HEK293 (cell line): ENCODE results near the gene FTO.

Source experiments
- CTCF ChIA-PET: fragments of 350-600 bp; formaldehyde crosslinking; extraction: SDS; loops from one replicate; lab custom pipeline; 2021; ENCODE audit warnings: antibody characterized with exemption; lab: Yijun Ruan, JAX
- POLR2A ChIA-PET: fragments of 300-600 bp; formaldehyde crosslinking; extraction: SDS; loops from one replicate; lab custom pipeline; 2020; ENCODE audit warnings: antibody characterized with exemption, inconsistent platforms; lab: Yijun Ruan, JAX
- H3K27ac ChIP-seq: fragments of 200-500 bp; sonication (Bioruptor generic); 2 replicates; pipeline ENCODE4 v1.5.1; 2014; ENCODE audit warnings: low read depth, low read length, control low read depth, inconsistent platforms; ENCODE audit errors: extremely low read depth
- H3K36me3 ChIP-seq, 2 experiments: fragments of 200-500 bp in 1 of 2; sonication (Bioruptor generic) in 1 of 2; 1 replicate in 1 of 2; 2 replicates in 1 of 2; pipeline ENCODE4 v1.5.1; 2014 to 2017; ENCODE audit warnings: inconsistent platforms in 2 of 2, low read length in 2 of 2; ENCODE audit not compliant: control insufficient read depth in 2 of 2, insufficient read depth in 1 of 2
- H3K4me1 ChIP-seq: fragments of 200-500 bp; sonication (Bioruptor generic); 2 replicates; pipeline ENCODE4 v1.5.1; 2014; ENCODE audit warnings: mild to moderate bottlenecking, low read length, inconsistent platforms; ENCODE audit not compliant: control insufficient read depth, insufficient read depth
- H3K4me3 ChIP-seq: 2 replicates; pipeline ENCODE4 v1.5.1; 2011; ENCODE audit warnings: low read depth, mild to moderate bottlenecking, control low read depth, low read length, moderate library complexity
- H3K9me3 ChIP-seq: fragments of 200-500 bp; sonication (Bioruptor generic); 2 replicates; pipeline ENCODE4 v1.5.1; 2014; ENCODE audit warnings: low read depth, low read length, inconsistent platforms; ENCODE audit not compliant: control insufficient read depth, insufficient read depth
- KLF17 ChIP-seq: fragments of 450-650 bp; formaldehyde crosslinking; IDR thresholded peaks from 2 replicates; pipeline ENCODE4 v1.5.1; 2016; ENCODE audit warnings: missing biosample characterization, missing genetic modification characterization
- OSR2 ChIP-seq: fragments of 450-650 bp; formaldehyde crosslinking; IDR thresholded peaks from 2 replicates; pipeline ENCODE4 v1.5.1; 2016; ENCODE audit warnings: missing biosample characterization, missing genetic modification characterization
- REST ChIP-seq: fragments of 450-650 bp; formaldehyde crosslinking; IDR thresholded peaks from 2 replicates; pipeline ENCODE4 v1.5.1; 2016; ENCODE audit warnings: missing biosample characterization, missing genetic modification characterization
- SP3 ChIP-seq: fragments of 450-650 bp; formaldehyde crosslinking; IDR thresholded peaks from 2 replicates; pipeline ENCODE4 v1.5.1; 2016; ENCODE audit warnings: missing biosample characterization, missing genetic modification characterization
- SP7 ChIP-seq: fragments of 450-650 bp; formaldehyde crosslinking; IDR thresholded peaks from 2 replicates; pipeline ENCODE4 v1.5.1; 2016; ENCODE audit warnings: missing biosample characterization, missing genetic modification characterization
- ZBTB44 ChIP-seq: fragments of 450-650 bp; IDR thresholded peaks from 2 replicates; pipeline ENCODE4 v1.5.1; 2018; ENCODE audit warnings: missing biosample characterization, mild to moderate bottlenecking, missing genetic modification characterization
- ZNF132 ChIP-seq: fragments of 450-650 bp; formaldehyde crosslinking; IDR thresholded peaks from 2 replicates; pipeline ENCODE4 v1.5.1; 2017; ENCODE audit warnings: missing biosample characterization, missing genetic modification characterization, borderline replicate concordance
- ZNF133 ChIP-seq: fragments of 450-650 bp; formaldehyde crosslinking; IDR thresholded peaks from 2 replicates; pipeline ENCODE4 v1.5.1; 2016; ENCODE audit warnings: missing biosample characterization, missing genetic modification characterization
- ZNF138 ChIP-seq: fragments of 450-650 bp; formaldehyde crosslinking; IDR thresholded peaks from 2 replicates; pipeline ENCODE4 v1.5.1; 2016; ENCODE audit warnings: missing biosample characterization, missing genetic modification characterization, borderline replicate concordance
- ZNF16 ChIP-seq: fragments of 450-650 bp; formaldehyde crosslinking; IDR thresholded peaks from 2 replicates; pipeline ENCODE4 v1.5.1; 2016; ENCODE audit warnings: low read depth, missing biosample characterization, missing genetic modification characterization
- ZNF19 ChIP-seq: fragments of 450-650 bp; formaldehyde crosslinking; IDR thresholded peaks from 2 replicates; pipeline ENCODE4; 2016; ENCODE audit warnings: missing biosample characterization, missing genetic modification characterization, low read depth
- ZNF2 ChIP-seq: fragments of 450-650 bp; formaldehyde crosslinking; IDR thresholded peaks from 2 replicates; pipeline ENCODE4 v1.5.1; 2016; ENCODE audit warnings: missing biosample characterization, missing genetic modification characterization
- ZNF48 ChIP-seq: fragments of 450-650 bp; formaldehyde crosslinking; IDR thresholded peaks from 2 replicates; pipeline ENCODE4 v1.5.1; 2016; ENCODE audit warnings: missing biosample characterization, missing genetic modification characterization
- ZNF510 ChIP-seq: fragments of 450-650 bp; formaldehyde crosslinking; IDR thresholded peaks from 2 replicates; pipeline ENCODE4 v1.5.1; 2018; ENCODE audit warnings: mild to moderate bottlenecking, missing genetic modification characterization, missing biosample characterization; ENCODE audit not compliant: insufficient replicate concordance
- ZNF513 ChIP-seq: fragments of 450-650 bp; IDR thresholded peaks from 2 replicates; pipeline ENCODE4 v1.5.1; 2018; ENCODE audit warnings: missing biosample characterization, missing genetic modification characterization
- ZNF514 ChIP-seq: fragments of 450-650 bp; formaldehyde crosslinking; IDR thresholded peaks from 2 replicates; pipeline ENCODE4 v1.5.1; 2016; ENCODE audit warnings: missing biosample characterization, missing genetic modification characterization
- ZNF518A ChIP-seq: fragments of 450-650 bp; formaldehyde crosslinking; conservative IDR thresholded peaks from 2 replicates; pipeline ENCODE4 v1.5.1; 2016; ENCODE audit warnings: low read depth, missing biosample characterization, missing genetic modification characterization
- ZNF529 ChIP-seq: fragments of 450-650 bp; formaldehyde crosslinking; IDR thresholded peaks from 2 replicates; pipeline ENCODE4 v1.5.1; 2017; ENCODE audit warnings: missing genetic modification characterization, missing biosample characterization; ENCODE audit not compliant: insufficient replicate concordance
- ZNF580 ChIP-seq: fragments of 450-650 bp; formaldehyde crosslinking; IDR thresholded peaks from 2 replicates; pipeline ENCODE4 v1.5.1; 2016; ENCODE audit warnings: missing biosample characterization, missing genetic modification characterization
- ZNF596 ChIP-seq: fragments of 450-650 bp; IDR thresholded peaks from 2 replicates; pipeline ENCODE4 v1.5.0; 2018; ENCODE audit warnings: missing biosample characterization, mild to moderate bottlenecking, missing genetic modification characterization, moderate library complexity
- ZNF645 ChIP-seq: fragments of 450-650 bp; formaldehyde crosslinking; IDR thresholded peaks from 2 replicates; pipeline ENCODE4; 2016; ENCODE audit warnings: missing biosample characterization, missing genetic modification characterization
- ZNF660 ChIP-seq: fragments of 450-650 bp; IDR thresholded peaks from 2 replicates; pipeline ENCODE4 v1.5.1; 2018; ENCODE audit warnings: missing biosample characterization, mild to moderate bottlenecking, missing genetic modification characterization
- ZNF785 ChIP-seq: fragments of 450-650 bp; formaldehyde crosslinking; IDR thresholded peaks from 2 replicates; pipeline ENCODE4 v1.5.1; 2016; ENCODE audit warnings: missing biosample characterization, missing genetic modification characterization
- ZSCAN23 ChIP-seq: fragments of 450-650 bp; formaldehyde crosslinking; IDR thresholded peaks from 2 replicates; pipeline ENCODE4 v1.5.1; 2016; ENCODE audit warnings: missing biosample characterization, missing genetic modification characterization

The FTO gene

GRCh38 chr16:53737552-53737951 is 33.6 kb downstream of the FTO start (continued):
- TF ChIP-seq SP7 (tag by site-specific recombination) (peak; percentile 46; the same call in 1 of the 2 replicates), ZNF138 (tag by site-specific recombination) (no peak), ZNF785 (tag by site-specific recombination) (no peak), ZNF16 (no peak), ZNF133 (tag by site-specific recombination) (no peak), ZSCAN23 (tag by site-specific recombination) (no peak), ZNF132 (tag by site-specific recombination) (no peak), ZNF510 (tag by site-specific recombination) (no peak), ZNF513 (tag by site-specific recombination) (no peak), ZNF514 (no peak), ZNF518A (tag by site-specific recombination) (no peak), ZNF529 (no peak), REST (no peak)

GRCh38 chr16:53740476-53740875 is 36.5 kb downstream of the FTO start:
- H3K9me3 ChIP-seq: no peaks in the 10 kb centered on the region
- H3K4me3 ChIP-seq: no peak overlapping the region
- peaks cover 32% of the 10 kb centered on the region for H3K4me1 ChIP-seq
- CTCF ChIA-PET: interaction anchor here (4.9 kb wide), 1 partner anchor 34 kb away, joined by 42 read pairs; no protein-coding TSS in a partner anchor
- no peak overlapping the region for H3K27ac ChIP-seq
- POLR2A ChIA-PET: no interaction called here
- no peaks in the 10 kb centered on the region for H3K36me3 ChIP-seq
- no peak for TF ChIP-seq SP3 (tag by site-specific recombination)
- no peak for TF ChIP-seq OSR2
- no peak for TF ChIP-seq ZBTB44 (tag by site-specific recombination)
- no peak for TF ChIP-seq ZNF645 (tag by site-specific recombination)
- TF ChIP-seq ZNF596: no peak
- TF ChIP-seq ZNF19 (tag by site-specific recombination): no peak
- TF ChIP-seq ZNF2: no peak
- TF ChIP-seq ZNF48 (tag by site-specific recombination): no peak
- no peak for TF ChIP-seq KLF17 (tag by site-specific recombination)
- no peak for TF ChIP-seq ZNF660 (tag by site-specific recombination)
- no peak for TF ChIP-seq ZNF580 (tag by site-specific recombination)
